Retinal pigment epithelial cell (primary cell): ENCODE data around the gene PDE6B.
"Not testable (repeated sequence)": the region's sequence is repeated elsewhere in the genome, so short reads cannot be mapped to it uniquely, and the experiment has no call there.

Experiments
- DNase-seq: peaks from one replicate; pipeline ENCODE4 v3.0.0-alpha.2; 2010; ENCODE audit warnings: low read depth
- H3K4me3 ChIP-seq: 2 replicates; pipeline ENCODE4 v1.5.1; 2011; ENCODE audit warnings: mild to moderate bottlenecking, low read length, control low read depth, moderate library complexity
- TF ChIP-seq, protein P1 (sequence below): conservative IDR thresholded peaks from 2 replicates; pipeline ENCODE4 v1.5.1; 2011; ENCODE audit warnings: low read depth, low read length, control low read depth, inconsistent platforms

PDE6B gene

DNA sequence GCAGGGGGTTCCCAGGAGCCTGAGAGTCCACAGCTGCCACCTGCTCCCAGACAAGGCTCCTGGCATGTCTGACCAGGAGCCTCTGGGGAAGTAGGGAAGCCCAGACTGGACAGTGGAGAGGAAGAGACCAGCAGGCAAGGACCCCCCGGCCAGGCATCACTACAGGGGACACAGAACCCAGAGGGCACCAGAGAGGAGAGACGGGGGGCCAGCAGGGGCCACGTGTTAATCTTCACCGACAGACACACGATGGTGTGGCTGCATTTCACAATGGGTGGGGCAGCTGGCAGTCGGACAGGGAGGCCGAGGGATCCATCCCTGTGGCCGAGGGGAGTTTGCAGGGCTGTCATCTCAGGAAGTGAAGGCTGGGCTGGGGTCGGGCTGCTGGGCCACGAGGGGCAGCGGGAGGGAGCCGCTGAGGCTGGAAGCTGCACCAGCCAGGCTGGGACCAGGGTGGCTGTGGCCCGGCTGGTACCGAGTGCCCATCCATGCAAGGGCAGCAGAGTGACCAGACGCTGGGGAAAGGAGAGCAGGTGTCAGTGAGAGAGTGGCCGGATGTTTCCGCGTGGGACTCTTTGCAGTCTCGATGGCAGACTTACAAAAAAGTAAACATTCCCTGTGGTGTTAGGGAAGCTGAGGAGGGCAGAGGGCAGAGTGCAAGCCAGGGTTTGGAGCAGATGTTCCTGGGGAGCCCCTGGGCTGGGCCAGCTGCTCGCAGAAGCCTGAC lies 4.7 kb downstream of the PDE6B start:
- TF ChIP-seq, protein P1, sequence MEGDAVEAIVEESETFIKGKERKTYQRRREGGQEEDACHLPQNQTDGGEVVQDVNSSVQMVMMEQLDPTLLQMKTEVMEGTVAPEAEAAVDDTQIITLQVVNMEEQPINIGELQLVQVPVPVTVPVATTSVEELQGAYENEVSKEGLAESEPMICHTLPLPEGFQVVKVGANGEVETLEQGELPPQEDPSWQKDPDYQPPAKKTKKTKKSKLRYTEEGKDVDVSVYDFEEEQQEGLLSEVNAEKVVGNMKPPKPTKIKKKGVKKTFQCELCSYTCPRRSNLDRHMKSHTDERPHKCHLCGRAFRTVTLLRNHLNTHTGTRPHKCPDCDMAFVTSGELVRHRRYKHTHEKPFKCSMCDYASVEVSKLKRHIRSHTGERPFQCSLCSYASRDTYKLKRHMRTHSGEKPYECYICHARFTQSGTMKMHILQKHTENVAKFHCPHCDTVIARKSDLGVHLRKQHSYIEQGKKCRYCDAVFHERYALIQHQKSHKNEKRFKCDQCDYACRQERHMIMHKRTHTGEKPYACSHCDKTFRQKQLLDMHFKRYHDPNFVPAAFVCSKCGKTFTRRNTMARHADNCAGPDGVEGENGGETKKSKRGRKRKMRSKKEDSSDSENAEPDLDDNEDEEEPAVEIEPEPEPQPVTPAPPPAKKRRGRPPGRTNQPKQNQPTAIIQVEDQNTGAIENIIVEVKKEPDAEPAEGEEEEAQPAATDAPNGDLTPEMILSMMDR: no peak
- DNase-seq: no peak
- no peak overlapping the region for H3K4me3 ChIP-seq

DNA sequence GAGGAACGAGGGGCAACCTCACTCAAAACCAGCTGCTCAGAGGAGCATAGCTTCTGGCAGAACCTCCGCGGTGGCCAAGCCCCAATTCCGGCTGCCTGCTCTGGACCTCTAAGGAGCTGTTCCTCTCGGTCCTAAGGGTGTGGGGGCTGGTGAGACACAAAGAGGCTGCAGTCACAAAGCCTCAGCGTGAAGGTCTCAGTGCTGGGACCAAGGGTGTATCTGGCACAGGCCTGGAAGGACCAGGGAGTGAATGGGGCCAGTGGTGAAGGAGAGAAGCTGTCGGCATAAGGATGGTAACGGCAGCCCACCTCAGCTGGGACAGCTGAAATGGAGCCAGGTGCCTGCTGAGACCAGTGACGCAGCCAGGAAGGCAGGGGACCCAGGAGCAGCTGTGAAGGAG lies 5.3 kb downstream of the PDE6B start:
- no peak for DNase-seq
- TF ChIP-seq, protein P1: no peak
- H3K4me3 ChIP-seq: no peak overlapping the region

DNA sequence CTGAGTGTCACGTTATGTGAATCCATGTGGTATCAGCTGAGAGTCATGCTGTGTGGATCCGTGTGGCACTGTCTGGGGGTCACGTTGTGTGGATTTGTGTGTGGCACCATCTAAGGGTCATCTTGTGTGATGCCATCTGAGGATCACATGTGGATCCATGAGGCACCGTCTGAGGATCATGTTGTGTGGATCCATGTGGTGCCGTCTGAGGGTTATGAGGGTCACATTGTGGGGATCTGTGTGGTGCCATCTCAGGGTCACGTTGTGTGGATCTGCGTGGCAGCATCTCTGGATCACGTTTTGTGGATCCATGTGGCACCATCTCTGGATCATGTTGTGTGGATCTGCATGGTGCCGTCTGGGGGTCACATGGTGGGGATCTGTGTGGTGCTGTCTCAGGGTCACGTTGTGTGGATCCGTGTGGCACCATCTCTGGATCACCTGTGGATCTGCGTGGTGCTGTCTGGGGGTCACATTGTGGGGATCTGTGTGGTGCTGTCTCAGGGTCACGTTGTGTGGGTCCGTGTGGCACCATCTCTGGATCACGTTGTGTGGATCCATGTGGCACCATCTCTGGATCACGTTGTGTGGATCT lies 6.9 kb downstream of the PDE6B start:
- no peak overlapping the region for H3K4me3 ChIP-seq
- TF ChIP-seq, protein P1: no peak
- DNase-seq: no peak

DNA sequence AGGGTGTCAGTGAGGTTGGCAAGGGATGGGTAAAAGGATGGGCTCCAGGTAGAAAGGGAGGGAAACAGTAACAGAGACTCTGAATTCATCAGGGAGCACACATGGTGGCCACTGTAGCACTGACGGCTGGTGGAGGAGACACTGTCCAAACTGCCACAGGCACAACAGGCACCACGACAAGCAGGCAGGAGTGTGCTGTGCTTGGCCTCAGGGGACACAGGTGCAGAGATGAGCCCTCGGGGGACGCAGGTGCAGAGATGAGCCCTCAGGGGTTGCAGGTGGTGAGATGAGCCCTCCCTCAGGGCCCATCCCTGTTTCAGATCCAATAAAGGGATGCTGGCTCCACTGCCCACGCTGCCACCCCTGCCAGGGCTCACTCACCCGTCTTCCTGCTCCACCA lies 7.6 kb downstream of the PDE6B start:
- no peak for DNase-seq
- TF ChIP-seq, protein P1: no peak
- H3K4me3 ChIP-seq: no peak overlapping the region

DNA sequence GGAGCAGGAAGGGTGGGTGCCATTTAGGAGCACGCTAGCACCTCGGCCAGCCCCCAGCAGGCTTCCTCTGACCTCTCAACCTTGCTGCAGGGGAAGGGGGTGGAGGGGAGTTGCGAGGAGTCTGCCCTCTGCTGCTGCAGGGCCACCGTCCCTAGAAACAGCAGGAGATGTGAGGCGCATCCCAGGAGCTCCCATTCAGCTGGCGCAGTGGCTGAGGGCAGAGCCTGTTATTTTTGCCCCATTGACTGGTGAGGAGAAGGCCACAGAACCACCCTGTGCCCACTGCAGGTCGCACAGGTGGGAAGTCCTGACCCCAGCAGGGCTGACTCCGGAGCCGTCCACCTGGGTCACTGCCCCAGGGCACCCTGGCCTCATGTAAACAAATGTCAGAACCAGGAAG lies 8.0 kb downstream of the PDE6B start:
- DNase-seq: no peak
- H3K4me3 ChIP-seq: no peak overlapping the region
- TF ChIP-seq, protein P1: no peak

DNA sequence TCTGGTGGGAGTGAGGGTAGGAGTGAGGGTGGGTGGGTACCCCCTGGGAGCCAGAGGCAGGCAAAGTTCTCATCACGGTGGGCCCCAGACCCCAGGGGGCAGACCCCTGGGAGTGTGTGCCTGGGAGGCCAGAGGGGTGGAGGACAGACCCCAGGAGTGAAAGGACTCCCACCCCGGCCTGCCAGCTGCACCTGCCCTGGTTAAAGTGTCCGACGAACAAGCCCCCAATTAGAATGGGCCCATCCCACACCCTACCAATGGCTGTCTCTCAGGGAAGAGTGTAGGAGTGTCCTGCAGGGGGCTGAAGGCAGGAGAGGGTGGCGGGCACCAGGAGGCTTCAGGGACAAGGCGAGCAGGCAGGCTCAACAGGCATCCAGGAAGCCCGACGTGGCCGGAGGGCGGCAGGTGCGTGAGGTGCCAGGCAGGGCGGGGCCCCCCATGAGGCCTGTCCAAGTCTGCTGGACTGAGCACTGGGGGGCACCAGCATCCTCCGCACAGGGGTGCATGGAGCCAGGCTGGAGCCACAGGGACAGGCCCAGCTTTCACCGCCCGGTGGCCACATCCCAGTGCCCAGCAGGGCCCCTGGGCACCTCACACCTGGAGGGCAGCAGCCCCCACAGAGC lies 8.7 kb downstream of the PDE6B start:
- TF ChIP-seq, protein P1: no peak
- no peak for DNase-seq

DNA sequence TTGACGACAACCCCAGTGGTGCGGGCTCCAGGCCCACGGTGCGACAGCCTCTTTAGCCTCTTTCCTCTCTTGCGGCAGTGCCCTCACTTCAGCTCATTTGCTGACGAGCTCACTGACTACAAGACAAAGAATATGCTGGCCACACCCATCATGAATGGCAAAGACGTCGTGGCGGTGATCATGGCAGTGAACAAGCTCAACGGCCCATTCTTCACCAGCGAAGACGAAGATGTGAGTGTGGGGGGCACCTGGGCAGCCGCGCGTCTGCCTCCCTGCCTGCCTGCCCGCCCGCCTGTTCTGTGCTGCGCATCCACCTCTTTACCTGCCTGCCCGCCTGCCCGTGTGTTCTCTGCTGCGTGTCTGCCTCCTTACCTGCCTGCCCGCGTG lies 9.2 kb downstream of the PDE6B start:
- TF ChIP-seq, protein P1: no peak

More for the DNA sequence above, 8.7 kb downstream of the PDE6B start:
- H3K4me3 ChIP-seq: no peak overlapping the region

DNA sequence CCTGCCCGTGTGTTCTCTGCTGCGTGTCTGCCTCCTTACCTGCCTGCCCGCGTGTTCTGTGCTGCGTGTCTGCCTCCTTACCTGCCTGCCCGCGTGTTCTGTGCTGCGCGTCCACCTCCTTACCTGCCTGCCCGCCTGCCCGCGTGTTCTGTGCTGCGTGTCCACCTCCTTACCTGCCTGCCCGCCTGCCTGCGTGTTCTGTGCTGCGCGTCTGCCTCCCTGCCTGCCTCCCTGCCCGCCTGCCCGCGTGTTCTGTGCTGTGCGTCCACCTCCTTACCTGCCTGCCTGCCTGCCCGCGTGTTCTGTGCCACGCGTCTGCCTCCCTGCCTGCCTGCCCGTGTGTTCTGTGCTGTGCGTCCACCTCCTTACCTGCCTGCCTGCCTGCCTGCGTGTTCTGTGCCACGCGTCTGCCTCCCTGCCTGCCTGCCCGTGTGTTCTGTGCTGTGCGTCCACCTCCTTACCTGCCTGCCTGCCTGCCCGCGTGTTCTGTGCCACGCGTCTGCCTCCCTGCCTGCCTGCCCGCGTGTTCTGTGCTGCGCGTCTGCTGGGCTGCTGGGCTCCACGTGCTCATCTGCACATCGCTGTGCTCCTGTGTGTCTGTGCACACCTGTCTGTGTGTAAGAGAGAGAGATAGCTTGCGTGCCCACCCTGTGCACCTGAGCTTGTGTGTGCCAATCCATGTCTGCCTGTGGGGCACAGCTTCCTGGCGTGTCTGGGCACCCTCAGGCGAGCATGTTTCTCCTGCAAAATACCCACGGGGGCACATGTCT lies 9.9 kb downstream of the PDE6B start:
- H3K4me3 ChIP-seq, DNase-seq: not testable (repeated sequence)

More for the DNA sequence above, 9.2 kb downstream of the PDE6B start:
- DNase-seq: no peak
- no peak overlapping the region for H3K4me3 ChIP-seq
